HG02759 (cell line): ENCODE results near the gene HOXC13.

Experiments used
- ATAC-seq: cut with Tn5 transposase; IDR thresholded peaks from one replicate; pipeline ENCODE4 v1.9.1; 2021; ENCODE audit warnings: mild to moderate bottlenecking, moderate library complexity; ENCODE audit not compliant: unreplicated experiment

Gene HOXC13

GRCh38 chr12:53992377-53992889 lies 53.8 kb downstream of the HOXC13 start:
- ATAC-seq = no peak

GRCh38 chr12:53993162-53994008 lies 54.8 kb downstream of the HOXC13 start:
- ATAC-seq = no peak

- ATAC-seq = no peak
Observed at GRCh38 chr12:53994009-53994263, 55.3 kb downstream of the HOXC13 start.

GRCh38 chr12:53994264-53995001 lies 55.8 kb downstream of the HOXC13 start:
- ATAC-seq = no peak

- no peak for ATAC-seq
Observed at GRCh38 chr12:53995002-53995377, 56.4 kb downstream of the HOXC13 start.

- no peak for ATAC-seq
Observed at GRCh38 chr12:53995378-53996239, 57.0 kb downstream of the HOXC13 start.
